ENCODE measurements around the gene REEP1. TPM values are rescaled to one million over a fixed set of nuclear protein-coding genes. Genes with fewer than 3 reads are reported as not detected.

The REEP1 gene
- total RNA-seq, 2 donors from 2014 or later, result 20.9 to 22.7 TPM

- Histone ChIP-seq H3K9me3 (no peaks in the 10 kb centered on the region), H3K36me3 (no peaks in the 10 kb centered on the region), H3K27me3 (replicated peaks; ENCODE audit: insufficient read depth) (no peaks in the 10 kb centered on the region), H3K4me1 (ENCODE audit: control insufficient read depth in 1 of 2, low read depth in 2 of 2) (no peaks in the 10 kb centered on the region), H3K27ac (no peak overlapping the region), H3K4me3 (no peak overlapping the region)
- ATAC-seq (ENCODE audit: insufficient number of reproducible peaks, low FRiP score, low read depth) (no peak), DNase-seq (ENCODE audit: low spot score) (no peak)
- no peak for TF ChIP-seq CTCF (IDR thresholded peaks at IDR 0.05)
These were observed 73.5 kb downstream of the REEP1 start for GRCh38 chr2:86263956-86264355.

GRCh38 chr2:86260978-86261377 is 76.4 kb downstream of the REEP1 start:
- no peak overlapping the region for H3K4me3 ChIP-seq
- no peak for ATAC-seq (ENCODE audit: insufficient number of reproducible peaks, low FRiP score, low read depth)
- no peak overlapping the region for H3K27ac ChIP-seq
- no peak for DNase-seq (ENCODE audit: low spot score)
- TF ChIP-seq CTCF (IDR thresholded peaks at IDR 0.05), result no peak
- H3K36me3 ChIP-seq, result no peaks in the 10 kb centered on the region
- no peaks in the 10 kb centered on the region for H3K9me3 ChIP-seq
- no peaks in the 10 kb centered on the region for H3K27me3 ChIP-seq (replicated peaks; ENCODE audit: insufficient read depth)
- peaks cover 0 to under 1% of the 10 kb centered on the region in 2 donors for H3K4me1 ChIP-seq (ENCODE audit: control insufficient read depth in 1 of 2, low read depth in 2 of 2)

DNA sequence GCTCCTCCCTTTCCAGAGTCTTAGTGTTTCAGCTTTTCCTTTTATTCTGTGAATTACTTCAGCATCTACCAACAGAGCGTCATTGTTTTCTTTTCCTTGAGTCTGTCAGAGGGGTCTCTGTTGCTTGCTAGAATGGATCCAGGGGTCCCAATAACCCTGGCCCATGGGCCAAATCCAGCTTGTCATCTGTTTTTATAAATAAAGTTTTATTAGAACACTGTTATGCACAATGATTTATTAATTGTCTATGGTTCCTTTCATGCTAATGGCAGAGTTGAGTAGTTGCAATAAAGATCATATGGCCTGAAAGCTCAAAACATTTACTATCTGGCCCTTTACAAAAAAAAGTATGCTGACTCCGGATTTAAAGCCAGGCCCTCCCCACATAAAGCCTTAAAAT is 79.3 kb downstream of the REEP1 start:
- Histone ChIP-seq H3K27me3 (replicated peaks; ENCODE audit: insufficient read depth) (no peaks in the 10 kb centered on the region), H3K27ac (no peak overlapping the region), H3K4me3 (no peak overlapping the region), H3K9me3 (no peaks in the 10 kb centered on the region), H3K36me3 (no peaks in the 10 kb centered on the region), H3K4me1 (ENCODE audit: control insufficient read depth in 1 of 2, low read depth in 2 of 2) (peaks cover 7 to 16% of the 10 kb centered on the region in 2 donors)
- no peak for ATAC-seq (ENCODE audit: insufficient number of reproducible peaks, low FRiP score, low read depth)
- no peak for TF ChIP-seq CTCF (IDR thresholded peaks at IDR 0.05)
- no peak for DNase-seq (ENCODE audit: low spot score)

- no peak for DNase-seq (ENCODE audit: low spot score)
- no peak overlapping the region for H3K4me3 ChIP-seq
- no peaks in the 10 kb centered on the region for H3K36me3 ChIP-seq
- peaks cover 7 to 20% of the 10 kb centered on the region in 2 donors for H3K4me1 ChIP-seq (ENCODE audit: control insufficient read depth in 1 of 2, low read depth in 2 of 2)
- H3K27me3 ChIP-seq (replicated peaks; ENCODE audit: insufficient read depth), result no peaks in the 10 kb centered on the region
- ATAC-seq (ENCODE audit: insufficient number of reproducible peaks, low FRiP score, low read depth), result no peak
- no peak overlapping the region for H3K27ac ChIP-seq
- no peaks in the 10 kb centered on the region for H3K9me3 ChIP-seq
- no peak for TF ChIP-seq CTCF (IDR thresholded peaks at IDR 0.05)
These were observed 80.4 kb downstream of the REEP1 start for GRCh38 chr2:86256982-86257381.

DNA sequence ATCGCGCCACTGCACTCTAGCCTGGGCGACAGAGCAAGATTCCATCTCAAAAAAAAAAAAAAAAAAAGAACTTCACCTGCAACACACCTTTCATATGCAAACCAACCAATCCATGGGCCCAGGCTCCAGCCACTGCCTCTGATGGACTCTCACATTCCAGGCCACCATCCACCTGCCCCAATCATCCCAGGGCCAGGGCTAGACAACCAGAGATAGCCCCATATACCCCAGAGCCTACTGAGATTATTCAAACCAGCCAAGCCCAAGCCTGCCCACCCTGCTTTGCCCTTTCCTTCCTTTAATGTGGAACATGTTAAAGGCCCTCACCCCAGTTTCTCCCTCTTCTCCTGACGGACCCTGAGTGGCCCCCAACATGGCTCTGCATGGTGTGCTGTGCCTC is 81.1 kb downstream of the REEP1 start:
- ATAC-seq (ENCODE audit: insufficient number of reproducible peaks, low FRiP score, low read depth), result no peak
- Histone ChIP-seq H3K9me3 (no peaks in the 10 kb centered on the region), H3K4me1 (ENCODE audit: control insufficient read depth in 1 of 2, low read depth in 2 of 2) (peaks cover 7 to 27% of the 10 kb centered on the region in 2 donors), H3K4me3 (no peak overlapping the region), H3K27me3 (replicated peaks; ENCODE audit: insufficient read depth) (no peaks in the 10 kb centered on the region), H3K27ac (no peak overlapping the region), H3K36me3 (no peaks in the 10 kb centered on the region)
- TF ChIP-seq CTCF (IDR thresholded peaks at IDR 0.05), result no peak
- DNase-seq (ENCODE audit: low spot score), result no peak
